ENCODE results near the gene GALM.
"Not testable (repeated sequence)": the region's sequence is repeated elsewhere in the genome, so short reads cannot be mapped to it uniquely, and the experiment has no call there.

Gene GALM

DNA sequence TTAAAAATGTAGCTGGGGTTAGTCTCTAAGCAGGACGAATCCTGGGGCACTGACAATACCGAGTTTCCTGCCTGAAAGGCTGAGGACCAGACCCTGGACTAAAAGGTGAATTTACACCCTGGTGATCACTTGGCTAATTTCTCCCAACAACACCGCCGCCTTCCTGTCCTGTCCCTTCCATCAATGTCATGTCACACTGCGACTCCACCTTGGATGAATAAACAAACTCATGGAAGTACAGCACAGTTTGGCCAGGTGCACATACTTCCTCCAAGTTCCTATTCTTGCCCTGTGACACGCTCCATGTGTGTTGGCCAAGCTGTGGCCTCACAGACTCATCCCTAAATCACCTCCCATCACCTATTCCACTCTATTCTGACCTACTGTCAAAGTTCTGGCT is 15.9 kb upstream of the GALM start:
- DNase-seq (ENCODE audit: low spot score), result no peak

DNA sequence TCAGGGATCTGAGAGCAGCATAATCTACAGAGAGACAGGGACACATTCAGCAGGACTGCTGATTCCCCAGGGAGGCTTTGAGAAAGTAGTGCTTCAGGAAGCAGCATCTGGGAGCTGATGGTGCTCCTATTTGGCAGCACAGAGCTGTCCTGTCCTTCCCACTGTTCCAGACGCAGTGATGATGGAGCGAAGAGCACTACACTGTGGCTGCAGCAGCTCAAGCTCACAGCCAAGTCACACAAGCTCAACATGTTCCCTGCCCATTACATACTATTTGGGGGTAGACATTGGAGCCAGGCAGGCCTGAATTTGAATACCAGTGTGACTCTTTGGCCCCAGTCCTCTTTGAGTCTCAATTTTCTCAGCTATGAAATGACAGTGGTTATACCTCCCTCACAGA is 15.2 kb upstream of the GALM start:
- peak; percentile 9 for DNase-seq (ENCODE audit: low spot score)

- DNase-seq (ENCODE audit: low spot score), result no peak
Measured at GRCh38 chr2:38652431-38653273, 13.3 kb upstream of the GALM start.

DNA sequence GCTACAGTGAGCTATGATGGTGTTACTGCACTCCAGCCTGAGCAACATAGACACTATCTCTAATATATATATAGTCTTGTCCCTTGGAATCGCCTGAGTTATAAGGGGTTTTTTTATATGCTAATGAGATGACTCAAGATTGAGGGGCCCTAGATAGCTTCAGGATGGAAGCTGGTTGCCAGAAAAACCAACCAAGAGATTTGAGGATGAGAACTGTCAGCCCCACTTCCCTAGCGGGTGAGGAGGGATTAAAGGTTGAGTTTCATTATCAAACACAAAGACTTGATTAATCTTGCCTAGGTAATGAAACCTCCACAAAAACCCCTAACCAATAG is 12.6 kb upstream of the GALM start:
- no peak for DNase-seq (ENCODE audit: low spot score)

DNA sequence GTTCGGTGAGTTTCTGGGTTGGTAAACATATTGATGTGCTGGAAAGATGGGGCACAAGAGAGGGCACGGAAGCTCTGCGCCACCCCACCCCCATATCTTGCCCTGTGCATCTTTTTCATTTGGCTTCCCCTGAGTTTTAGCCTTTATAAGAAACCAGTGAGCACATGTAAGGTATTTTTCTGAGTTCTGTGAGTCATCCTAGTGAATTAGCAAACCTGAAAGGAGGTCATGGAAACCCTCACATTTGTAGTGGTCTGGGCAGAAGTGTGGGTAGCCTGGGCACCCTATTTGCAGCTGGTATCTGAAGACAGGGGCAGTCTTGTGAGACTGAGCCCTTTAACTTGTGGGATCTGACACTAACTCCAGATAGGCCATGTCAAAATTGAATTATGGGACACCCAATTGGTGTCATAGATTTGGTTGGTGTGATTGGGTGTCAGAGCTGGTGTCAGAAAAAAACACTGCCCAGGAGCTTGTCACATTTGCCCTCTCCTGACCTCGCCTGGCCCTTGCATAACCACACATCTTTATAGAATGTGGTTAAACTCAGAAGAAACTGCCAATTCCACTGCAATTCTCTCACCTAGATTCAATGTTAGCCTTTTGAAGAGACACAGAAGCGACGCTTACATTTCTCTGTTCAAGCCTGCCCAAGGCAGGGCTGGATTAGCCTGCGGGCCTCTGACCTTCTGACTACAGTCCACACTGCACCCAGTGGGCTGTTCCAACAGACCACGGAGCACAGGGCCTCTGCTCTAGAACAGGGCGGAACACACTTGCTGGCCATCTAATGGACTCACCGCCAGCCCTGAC is 12.0 kb upstream of the GALM start:
- DNase-seq (ENCODE audit: low spot score), result no peak

DNA sequence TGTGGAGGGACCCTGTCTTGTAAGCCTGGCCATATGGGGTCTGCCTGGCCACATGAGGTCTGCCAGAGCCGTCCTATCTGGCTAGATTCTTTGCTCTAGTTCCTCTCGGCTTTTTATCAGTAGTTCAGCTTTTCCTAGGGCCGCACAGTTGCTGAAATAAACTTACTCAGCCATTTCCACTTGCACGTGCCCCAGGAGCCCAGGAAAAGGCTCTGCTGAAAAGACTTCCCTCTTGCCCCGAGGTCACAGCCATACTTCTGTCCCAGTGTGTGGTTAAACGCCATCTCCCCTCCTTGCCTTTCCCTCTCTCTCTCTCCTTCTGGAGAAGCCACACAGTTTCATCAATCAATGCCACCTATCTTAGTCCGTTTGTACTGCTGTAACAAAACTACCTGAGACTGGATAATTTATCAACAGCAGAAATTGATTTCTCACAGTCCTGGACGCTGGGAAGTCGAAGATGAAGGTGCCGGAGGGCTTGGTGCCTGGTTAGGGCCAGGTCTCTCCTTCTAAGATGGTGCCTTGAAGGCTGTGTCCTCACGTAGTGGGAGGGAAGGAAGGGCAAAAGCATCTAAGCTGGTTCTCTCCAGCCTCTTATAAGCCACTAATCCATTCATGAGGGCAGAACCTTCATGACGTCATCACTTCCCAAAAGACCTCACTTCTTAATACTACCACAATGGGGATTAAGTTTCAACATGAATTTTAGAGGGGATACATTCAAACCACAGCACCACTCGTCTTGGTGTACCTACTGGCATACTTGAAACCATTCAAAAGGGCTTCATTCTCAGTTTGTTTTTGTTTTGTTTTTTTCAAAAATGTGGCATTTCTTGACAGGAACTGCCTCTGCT is 11.2 kb upstream of the GALM start:
- DNase-seq (ENCODE audit: low spot score), result no peak

GRCh38 chr2:38655441-38655840 is 10.5 kb upstream of the GALM start:
- DNase-seq (ENCODE audit: low spot score), result no peak

DNA sequence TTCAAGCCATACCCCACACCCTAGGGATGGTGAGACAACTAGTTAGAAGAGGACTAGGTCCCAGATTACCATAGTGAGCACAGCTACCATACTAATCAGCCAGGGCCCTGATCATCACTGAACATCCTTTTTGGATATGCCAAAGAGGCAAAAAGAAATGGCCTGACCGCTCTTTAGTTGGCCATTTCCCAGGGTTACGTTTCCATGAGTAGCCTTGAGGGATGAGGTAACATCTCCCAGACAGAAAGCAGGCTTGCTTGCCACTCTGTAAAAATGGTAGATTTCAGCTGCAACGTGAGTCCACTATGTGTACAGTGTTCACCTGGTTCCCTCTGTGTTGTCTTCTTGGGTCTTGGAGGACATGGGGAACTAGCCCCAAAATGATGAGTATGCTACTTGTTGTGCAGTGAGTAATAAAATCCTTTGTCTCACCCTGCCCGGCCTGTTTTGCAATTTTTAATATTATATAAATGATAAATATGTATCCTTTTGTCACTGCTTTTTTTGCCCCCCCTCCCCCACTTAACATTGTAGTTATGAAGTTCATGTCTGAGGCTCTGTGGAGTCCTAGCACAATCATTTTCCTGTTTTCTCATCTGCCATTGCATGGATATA is 8.9 kb upstream of the GALM start:
- DNase-seq (ENCODE audit: low spot score), result no peak

- no peak for DNase-seq (ENCODE audit: low spot score)
Measured at GRCh38 chr2:38658613-38659012, 7.3 kb upstream of the GALM start.

- DNase-seq (ENCODE audit: low spot score), result no peak
Measured at GRCh38 chr2:38659115-38659514, 6.8 kb upstream of the GALM start.

- DNase-seq (ENCODE audit: low spot score), result no peak
Measured at GRCh38 chr2:38660282-38660681, 5.6 kb upstream of the GALM start.

DNA sequence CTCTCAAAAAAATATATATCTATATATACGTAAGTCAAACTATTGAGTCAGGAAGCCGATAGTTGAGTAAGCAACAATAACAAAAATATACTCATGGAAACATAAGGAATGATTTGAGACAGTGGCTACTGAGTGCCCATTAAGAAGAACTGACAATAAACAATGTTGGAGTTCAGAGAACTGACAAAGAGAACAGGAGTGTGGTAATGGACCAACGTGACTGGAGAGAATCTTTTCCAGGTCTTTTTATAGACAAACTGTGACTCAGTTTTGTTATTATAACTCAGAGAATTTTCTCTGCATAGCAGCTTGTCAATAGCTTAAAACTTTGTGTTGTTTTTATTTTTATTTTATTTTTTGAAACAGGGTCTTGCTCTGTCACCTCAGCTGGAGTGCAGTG is 4.6 kb upstream of the GALM start:
- no peak for DNase-seq (ENCODE audit: low spot score)

DNA sequence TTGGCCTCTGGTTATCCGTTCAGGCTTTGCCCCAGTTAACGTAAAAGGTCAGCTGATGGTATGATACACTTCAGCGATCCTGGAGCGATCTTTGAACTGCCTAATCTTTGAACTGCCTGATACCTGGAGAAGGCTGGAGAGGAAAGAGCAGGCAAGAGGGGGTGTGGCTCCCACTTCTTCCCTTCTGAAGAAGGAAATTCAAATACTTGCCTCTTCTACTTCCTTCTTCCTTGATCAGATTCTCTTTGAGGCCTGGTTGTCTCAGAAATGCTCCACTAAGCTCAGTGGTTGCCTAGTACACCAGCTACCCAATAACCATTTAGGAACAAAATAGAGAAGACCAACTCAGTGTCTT is 619 bp downstream of the GALM start:
- peak; percentile 19 for DNase-seq (ENCODE audit: low spot score)

DNA sequence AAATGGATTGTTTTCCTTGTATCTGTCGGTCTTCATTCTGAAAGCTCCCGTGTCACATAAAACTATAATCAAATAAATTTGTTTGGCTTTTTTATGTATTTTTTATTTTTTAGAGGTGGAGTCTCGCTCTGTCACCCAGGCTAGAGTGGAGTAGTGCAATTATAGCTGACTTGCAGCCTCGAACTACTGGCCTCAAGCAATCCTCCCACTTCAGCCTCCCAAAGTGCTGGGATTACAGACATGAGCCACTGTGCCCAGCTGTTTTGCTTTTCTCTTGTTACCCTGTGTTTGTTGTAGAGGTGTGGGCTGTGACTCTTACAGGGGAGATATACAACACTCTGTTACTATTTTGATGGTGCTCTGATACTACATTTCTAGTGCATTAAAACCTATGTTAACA is 2.2 kb downstream of the GALM start:
- DNase-seq (ENCODE audit: low spot score), result no peak

DNA sequence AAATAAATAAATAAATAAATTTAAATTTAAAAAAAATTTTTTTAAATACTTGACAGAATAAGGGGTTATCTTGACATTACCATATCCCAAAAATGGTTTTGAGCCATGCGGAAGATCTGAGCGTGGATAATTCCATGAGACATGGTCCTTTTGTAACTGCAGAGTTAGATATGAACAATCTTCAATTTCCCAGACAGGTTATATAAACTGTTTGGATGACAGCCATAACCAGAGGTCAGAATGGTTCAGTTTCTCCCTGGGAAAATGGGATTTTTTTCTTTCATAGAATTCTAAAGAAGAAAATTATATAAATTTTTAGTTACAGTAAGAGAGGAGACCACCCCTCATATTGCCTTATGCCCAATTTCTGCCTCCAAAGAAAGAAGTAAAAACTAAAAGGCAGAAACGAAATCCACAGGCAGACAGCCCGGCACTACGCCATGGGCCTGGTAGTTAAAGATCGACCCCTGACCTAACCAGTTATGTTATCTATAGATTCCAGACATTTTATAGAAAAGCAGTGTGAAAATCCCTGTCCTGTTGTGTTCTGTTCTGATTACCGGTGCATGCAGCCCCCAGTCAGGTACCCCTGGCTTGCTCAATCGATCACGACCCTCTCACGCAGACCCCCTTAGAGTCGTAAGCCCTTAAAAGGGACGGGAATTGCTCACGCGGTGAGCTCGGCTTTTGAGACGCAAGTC is 3.0 kb downstream of the GALM start:
- no peak for DNase-seq (ENCODE audit: low spot score)

GRCh38 chr2:38671303-38671702 is 5.4 kb downstream of the GALM start:
- no peak for DNase-seq (ENCODE audit: low spot score)

GRCh38 chr2:38671946-38672345 is 6.0 kb downstream of the GALM start:
- no peak for DNase-seq (ENCODE audit: low spot score)

DNA sequence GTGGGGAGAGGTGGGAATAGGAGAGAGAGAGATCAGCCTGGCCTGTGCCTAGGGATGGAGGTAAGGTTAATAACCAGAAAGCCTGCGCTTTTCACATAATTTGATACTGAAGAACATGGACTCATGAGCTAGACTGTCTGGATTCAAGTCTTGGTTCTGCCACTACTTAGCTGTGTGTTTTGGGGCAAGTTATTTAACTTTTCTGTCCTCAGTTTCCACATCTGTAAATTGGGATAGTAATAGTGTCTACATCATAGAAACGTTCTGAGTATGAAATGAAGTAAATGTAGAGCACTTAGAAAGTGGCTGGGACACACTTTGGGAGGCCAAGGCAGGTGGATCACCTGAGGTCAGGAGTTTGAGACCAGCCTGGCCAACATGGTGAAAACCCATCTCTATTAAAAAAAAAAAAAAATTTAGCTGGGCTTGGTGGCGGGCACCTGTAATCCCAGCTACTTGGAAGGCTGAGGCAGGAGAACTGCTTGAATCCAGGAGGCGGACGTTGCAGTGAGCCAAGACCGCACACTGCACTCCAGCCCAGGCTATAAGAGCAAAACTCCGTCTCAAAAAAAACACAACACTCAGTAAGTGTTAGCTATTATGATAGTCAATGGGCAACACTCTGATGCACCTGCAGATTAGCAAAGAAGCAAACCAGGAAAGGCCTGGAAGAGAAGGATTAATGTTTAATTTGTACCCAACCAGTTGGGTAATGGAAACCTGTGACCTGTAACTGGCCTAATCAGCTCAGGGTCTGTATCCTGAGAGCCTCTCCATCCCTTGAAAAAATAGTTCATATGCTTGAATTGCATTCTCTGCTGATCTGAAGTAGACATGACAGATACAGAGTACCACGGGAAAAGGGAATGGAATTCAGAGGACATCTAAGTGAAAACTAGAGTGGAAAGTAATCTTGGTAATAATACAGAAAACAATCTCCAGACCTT is 6.8 kb downstream of the GALM start:
- no peak for DNase-seq (ENCODE audit: low spot score)

- DNase-seq (ENCODE audit: low spot score), result no peak
Measured at GRCh38 chr2:38676681-38677080, 10.8 kb downstream of the GALM start.

GRCh38 chr2:38680868-38681267 is 15.0 kb downstream of the GALM start:
- DNase-seq (ENCODE audit: low spot score), result not testable (repeated sequence)

All from pons (tissue), 1 donor.